Measurements from ENCODE around the gene TRAPPC13. TPM values are rescaled to one million over a fixed set of nuclear protein-coding genes. Genes with fewer than 3 reads are reported as not detected.
"Not testable (repeated sequence)": the region's sequence is repeated elsewhere in the genome, so short reads cannot be mapped to it uniquely, and the experiment has no call there.

The TRAPPC13 gene
- total RNA-seq, 4 donors from 2014 or later = 11.2 to 21.3 (median 16.7) TPM

- Histone ChIP-seq H3K36me3 (peaks cover 0 to 36% of the 10 kb centered on the region in 2 donors), H3K27me3 (no peaks in the 10 kb centered on the region), H3K4me3 (no peak overlapping the region), H3K4me1 (no peaks in the 10 kb centered on the region), H3K27ac (no peak overlapping the region), H3K9me3 (no peaks in the 10 kb centered on the region)
- in situ Hi-C loops (cut with MboI; ENCODE audit: low sequenced_read_pairs in 4 of 4) (no loop called here), intact Hi-C loops (cut with DNase I; ENCODE audit: low total_unique reads) (no loop called here)
- TF ChIP-seq CTCF (IDR thresholded peaks at IDR 0.05 in 4 of 5, conservative IDR thresholded peaks at IDR 0.05 in 1 of 5) (peak in 3 of 5 experiments; percentile 12 to 42 (median 22)), POLR2A (IDR thresholded peaks at IDR 0.05) (no peak)
- ATAC-seq (peak; percentile 42 to 49), DNase-seq (no peak)
Measured at GRCh38 chr5:65663804-65664521, 39.1 kb downstream of the TRAPPC13 start.

- intact Hi-C loops (cut with DNase I; ENCODE audit: low total_unique reads) = no loop called here
- ATAC-seq (no peak), DNase-seq (no peak)
- Histone ChIP-seq H3K27me3 (no peaks in the 10 kb centered on the region), H3K9me3 (no peaks in the 10 kb centered on the region), H3K27ac (no peak overlapping the region), H3K4me3 (no peak overlapping the region), H3K4me1 (no peaks in the 10 kb centered on the region), H3K36me3 (peaks cover 0 to 32% of the 10 kb centered on the region in 2 donors)
- no peak for TF ChIP-seq CTCF (IDR thresholded peaks at IDR 0.05 in 4 of 5, conservative IDR thresholded peaks at IDR 0.05 in 1 of 5)
- in situ Hi-C loops (cut with MboI; ENCODE audit: low sequenced_read_pairs in 4 of 4) = no loop called here
Measured at GRCh38 chr5:65668696-65669095, 43.9 kb downstream of the TRAPPC13 start.

GRCh38 chr5:65672796-65673195, 48.0 kb downstream of the TRAPPC13 start:
- Histone ChIP-seq H3K27me3 (no peaks in the 10 kb centered on the region), H3K36me3 (peaks cover 0 to 10% of the 10 kb centered on the region in 2 donors), H3K4me1 (no peaks in the 10 kb centered on the region), H3K4me3 (no peak overlapping the region), H3K27ac (no peak overlapping the region), H3K9me3 (no peaks in the 10 kb centered on the region)
- intact Hi-C loops (cut with DNase I; ENCODE audit: low total_unique reads) = no loop called here
- no peak for DNase-seq
- no peak for TF ChIP-seq CTCF (IDR thresholded peaks at IDR 0.05 in 4 of 5, conservative IDR thresholded peaks at IDR 0.05 in 1 of 5)
- no peak for TF ChIP-seq POLR2A (IDR thresholded peaks at IDR 0.05)
- in situ Hi-C loops (cut with MboI; ENCODE audit: low sequenced_read_pairs in 4 of 4) = no loop called here
- ATAC-seq = no peak

GRCh38 chr5:65674749-65675148, 49.9 kb downstream of the TRAPPC13 start:
- no peak overlapping the region for H3K27ac ChIP-seq
- H3K36me3 ChIP-seq = peaks cover 0 to 12% of the 10 kb centered on the region in 2 donors
- H3K9me3 ChIP-seq = no peaks in the 10 kb centered on the region
- no peak overlapping the region for H3K4me3 ChIP-seq
- intact Hi-C loops (cut with DNase I; ENCODE audit: low total_unique reads) (no loop called here), in situ Hi-C loops (cut with MboI; ENCODE audit: low sequenced_read_pairs in 4 of 4) (no loop called here)
- H3K4me1 ChIP-seq = no peaks in the 10 kb centered on the region
- ATAC-seq = no peak
- no peak for TF ChIP-seq POLR2A (IDR thresholded peaks at IDR 0.05)
- no peak for TF ChIP-seq CTCF (IDR thresholded peaks at IDR 0.05 in 4 of 5, conservative IDR thresholded peaks at IDR 0.05 in 1 of 5)
- DNase-seq = no peak
- H3K27me3 ChIP-seq = no peaks in the 10 kb centered on the region

GRCh38 chr5:65676056-65676455, 51.2 kb downstream of the TRAPPC13 start:
- in situ Hi-C loops (cut with MboI; ENCODE audit: low sequenced_read_pairs in 4 of 4); H3K4me3 ChIP-seq; DNase-seq; H3K4me1 ChIP-seq; intact Hi-C loops (cut with DNase I; ENCODE audit: low total_unique reads); H3K9me3 ChIP-seq; H3K27ac ChIP-seq; ATAC-seq; H3K27me3 ChIP-seq: not testable (repeated sequence)
- H3K36me3 ChIP-seq = peaks cover 0 to 13% of the 10 kb centered on the region in 2 donors

Measured in gastrocnemius medialis (tissue), 4 donors.